Liver (tissue), 9 donors: Measurements from ENCODE around the gene ZGRF1. TPM values are rescaled to one million over a fixed set of nuclear protein-coding genes. Genes with fewer than 3 reads are reported as not detected.

ENCODE experiments used
- DNase-seq: peaks from one replicate; pipeline ENCODE4 v3.0.0-alpha.2; 2017; ENCODE audit warnings: low spot score
- H3K27ac ChIP-seq, 2 donors: one replicate each; pipeline ENCODE4 v1.7.0; 2013; ENCODE audit warnings: inconsistent platforms in 2 of 2, low read length in 2 of 2, control low read depth in 1 of 2, low read depth in 1 of 2, mild to moderate bottlenecking in 1 of 2
- H3K27me3 ChIP-seq, 4 donors: one replicate each; pipeline versions ENCODE4 v1.6.1 to v1.7.0; 2013; ENCODE audit warnings: low read length in 3 of 4, inconsistent platforms in 1 of 4, mild to moderate bottlenecking in 1 of 4, moderate library complexity in 1 of 4; ENCODE audit not compliant: control insufficient read depth in 4 of 4, insufficient read depth in 4 of 4
- H3K36me3 ChIP-seq, 4 donors: one replicate each; pipeline versions ENCODE4 v1.6.1 to v1.7.0; 2013; ENCODE audit warnings: low read length in 3 of 4, mild to moderate bottlenecking in 3 of 4, low read depth in 1 of 4, moderate library complexity in 1 of 4; ENCODE audit not compliant: control insufficient read depth in 4 of 4, insufficient read depth in 3 of 4
- H3K4me1 ChIP-seq, 4 donors: one replicate each; pipeline versions ENCODE4 v1.6.1 to v1.7.0; 2013; ENCODE audit warnings: low read length in 3 of 4, mild to moderate bottlenecking in 3 of 4, moderate library complexity in 1 of 4; ENCODE audit not compliant: control insufficient read depth in 4 of 4, insufficient read depth in 4 of 4
- H3K4me3 ChIP-seq, 3 donors: one replicate each; pipeline versions ENCODE4 v1.6.1 to v1.7.0; 2013; ENCODE audit warnings: low read length in 3 of 3, control low read depth in 1 of 3, low read depth in 1 of 3, mild to moderate bottlenecking in 1 of 3
- H3K9ac ChIP-seq, 2 donors: one replicate each; pipeline ENCODE4 v1.7.0; 2013; ENCODE audit warnings: low read length in 2 of 2, mild to moderate bottlenecking in 2 of 2, moderate library complexity in 2 of 2, control low read depth in 1 of 2, low read depth in 1 of 2
- H3K9me3 ChIP-seq, 4 donors: one replicate each; pipeline versions ENCODE4 v1.6.1 to v1.7.0; 2013; ENCODE audit warnings: low read length in 3 of 4; ENCODE audit not compliant: control insufficient read depth in 4 of 4
- FOXA1 ChIP-seq: IDR thresholded peaks from 2 replicates; pipeline ENCODE4 v1.6.1; 2016; ENCODE audit warnings: antibody characterized with exemption
- FOXA2 ChIP-seq: IDR thresholded peaks from 2 replicates; pipeline ENCODE4 v1.6.1; 2016; ENCODE audit warnings: antibody characterized with exemption
- GABPA ChIP-seq, 2 donors: IDR thresholded peaks in 1 of 2; conservative IDR thresholded peaks in 1 of 2; 2 replicates each; pipeline ENCODE4 v1.6.1; 2016; ENCODE audit warnings: antibody characterized with exemption in 2 of 2, mild to moderate bottlenecking in 1 of 2, moderate library complexity in 1 of 2
- NR2F2 ChIP-seq: IDR thresholded peaks from 2 replicates; pipeline ENCODE4 v1.6.1; 2016; ENCODE audit warnings: antibody characterized with exemption
- RAD21 ChIP-seq, 2 donors: IDR thresholded peaks; 2 replicates each; pipeline ENCODE4 v1.6.1; 2016; ENCODE audit warnings: antibody characterized with exemption in 2 of 2, mild to moderate bottlenecking in 2 of 2
- RXRA ChIP-seq, 2 donors: IDR thresholded peaks; 2 replicates each; pipeline ENCODE4 v1.6.1; 2017 to 2018; ENCODE audit warnings: antibody characterized with exemption in 2 of 2, mild to moderate bottlenecking in 1 of 2
- SP1 ChIP-seq: IDR thresholded peaks from 2 replicates; pipeline ENCODE4 v1.6.1; 2018; ENCODE audit warnings: antibody characterized with exemption, mild to moderate bottlenecking
- TAF1 ChIP-seq: conservative IDR thresholded peaks from 2 replicates; pipeline ENCODE4 v1.6.1; 2016; ENCODE audit warnings: antibody characterized with exemption, mild to moderate bottlenecking
- WGBS: extraction: QIAGEN DNeasy Blood & Tissue Kit; methylation state at CpG from one replicate; pipeline ENCODE4 v1.1.7; 2013; 5-methylcytosine and 5-hydroxymethylcytosine counted together
- polyA plus RNA-seq, 2 donors: library from polyadenylated mRNA; stranded (reverse) in 1 of 2; unstranded in 1 of 2; fragments of 200-250 nt in 1 of 2; fragments of >200 nt in 1 of 2; fragmentation: Nextera tagmentation in 1 of 2; extraction: Ambion mirVana in 1 of 2; gene quantifications; one replicate each; pipeline versions ENCODE4 v1.2.1 to v1.2.3, GENCODE V29; 2013 to 2015
- total RNA-seq, 2 donors: library from RNA; depleted of rRNA; stranded (reverse); fragments of >200 nt; gene quantifications; one replicate each; pipeline ENCODE4 v1.2.3, GENCODE V29; 2014
- TF ChIP-seq, protein P1 (sequence below): IDR thresholded peaks from 2 replicates; pipeline ENCODE4 v1.6.1; 2016; ENCODE audit warnings: antibody characterized with exemption
- TF ChIP-seq, protein P2 (sequence below): fragments of 150-350 bp; IDR thresholded peaks from 2 replicates; pipeline ENCODE4 v1.5.1; 2017; ENCODE audit warnings: improper control_type of control experiment, low read depth, low read length; ENCODE audit not compliant: missing input control
- TF ChIP-seq, protein P3 (sequence below): IDR thresholded peaks from 2 replicates; pipeline ENCODE4 v1.6.1; 2016; ENCODE audit warnings: antibody characterized with exemption, mild to moderate bottlenecking
- TF ChIP-seq, protein P4 (sequence below): IDR thresholded peaks from 2 replicates; pipeline ENCODE4 v1.6.1; 2016; ENCODE audit warnings: antibody characterized with exemption
- TF ChIP-seq, protein P5 (sequence below): IDR thresholded peaks from 2 replicates; pipeline ENCODE4 v1.6.1; 2016; ENCODE audit warnings: antibody characterized with exemption
- donor health status: healthy.
- donor health status: healthy.
- donor health status: healthy.
- donor health status: healthy.
- donor health status: healthy.

Gene ZGRF1
- total and polyA plus RNA-seq, 4 donors: 0.38 to 12.7 (median 2.1) TPM

DNA sequence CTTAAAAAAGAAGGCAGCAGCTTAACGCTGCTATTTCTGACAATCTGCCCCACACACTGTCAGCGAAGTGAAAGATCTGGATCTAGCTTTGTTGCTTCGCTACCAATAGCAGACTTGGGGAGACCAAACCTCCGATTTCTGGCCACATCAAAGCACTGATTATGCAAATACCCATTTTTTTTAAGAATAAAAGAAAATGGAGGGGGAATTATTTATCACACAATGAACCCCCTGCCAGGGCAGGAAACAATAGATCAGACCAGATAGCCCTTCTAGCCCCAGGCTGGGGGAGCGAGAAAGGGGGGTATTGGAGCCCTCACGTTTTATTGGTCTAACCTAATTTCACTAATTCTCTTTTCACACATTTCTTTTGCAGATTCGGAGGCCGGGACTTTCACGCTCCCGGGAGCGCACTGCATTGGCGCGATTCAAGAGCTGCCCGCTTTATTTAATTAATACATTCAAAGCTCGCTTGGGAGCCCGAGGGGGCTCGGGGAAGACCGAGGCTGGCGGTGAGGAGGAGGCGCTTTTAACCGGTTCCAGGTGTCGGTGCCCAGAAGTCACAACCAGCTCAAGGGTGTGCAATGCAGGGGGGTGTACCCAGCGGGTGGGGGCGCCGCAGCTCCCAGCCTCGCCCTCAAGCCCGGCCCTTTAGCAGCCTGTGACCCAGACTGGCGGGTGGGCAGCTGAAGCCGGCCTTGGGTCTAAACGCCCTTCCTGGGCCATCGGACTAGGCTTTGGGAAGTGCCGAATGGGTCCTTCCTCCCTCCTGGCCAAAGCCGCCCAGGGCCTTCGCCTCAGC, 126.2 kb downstream of the ZGRF1 start:
- Histone ChIP-seq H3K4me3 (peak overlapping the region in 1 of 3 donors; percentile 26), H3K4me1 (peaks cover 19 to 36% (median 25%) of the 10 kb centered on the region in 4 donors), H3K27ac (no peak overlapping the region), H3K36me3 (no peaks in the 10 kb centered on the region), H3K9me3 (peaks cover 0 to 2% (median 0%) of the 10 kb centered on the region in 4 donors), H3K9ac (no peak overlapping the region), H3K27me3 (peaks cover 9 to 27% (median 20%) of the 10 kb centered on the region in 4 donors)
- 6% methylated on average over 34 of the region's 34 CpGs for WGBS
- no peak for TF ChIP-seq SP1
- TF ChIP-seq TAF1: no peak
- TF ChIP-seq, protein P1, sequence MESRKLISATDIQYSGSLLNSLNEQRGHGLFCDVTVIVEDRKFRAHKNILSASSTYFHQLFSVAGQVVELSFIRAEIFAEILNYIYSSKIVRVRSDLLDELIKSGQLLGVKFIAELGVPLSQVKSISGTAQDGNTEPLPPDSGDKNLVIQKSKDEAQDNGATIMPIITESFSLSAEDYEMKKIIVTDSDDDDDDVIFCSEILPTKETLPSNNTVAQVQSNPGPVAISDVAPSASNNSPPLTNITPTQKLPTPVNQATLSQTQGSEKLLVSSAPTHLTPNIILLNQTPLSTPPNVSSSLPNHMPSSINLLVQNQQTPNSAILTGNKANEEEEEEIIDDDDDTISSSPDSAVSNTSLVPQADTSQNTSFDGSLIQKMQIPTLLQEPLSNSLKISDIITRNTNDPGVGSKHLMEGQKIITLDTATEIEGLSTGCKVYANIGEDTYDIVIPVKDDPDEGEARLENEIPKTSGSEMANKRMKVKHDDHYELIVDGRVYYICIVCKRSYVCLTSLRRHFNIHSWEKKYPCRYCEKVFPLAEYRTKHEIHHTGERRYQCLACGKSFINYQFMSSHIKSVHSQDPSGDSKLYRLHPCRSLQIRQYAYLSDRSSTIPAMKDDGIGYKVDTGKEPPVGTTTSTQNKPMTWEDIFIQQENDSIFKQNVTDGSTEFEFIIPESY: no peak
- no peak for TF ChIP-seq RXRA (IDR thresholded peaks at IDR 0.05)
- TF ChIP-seq NR2F2: no peak
- TF ChIP-seq FOXA2: no peak
- DNase-seq: no peak

DNA sequence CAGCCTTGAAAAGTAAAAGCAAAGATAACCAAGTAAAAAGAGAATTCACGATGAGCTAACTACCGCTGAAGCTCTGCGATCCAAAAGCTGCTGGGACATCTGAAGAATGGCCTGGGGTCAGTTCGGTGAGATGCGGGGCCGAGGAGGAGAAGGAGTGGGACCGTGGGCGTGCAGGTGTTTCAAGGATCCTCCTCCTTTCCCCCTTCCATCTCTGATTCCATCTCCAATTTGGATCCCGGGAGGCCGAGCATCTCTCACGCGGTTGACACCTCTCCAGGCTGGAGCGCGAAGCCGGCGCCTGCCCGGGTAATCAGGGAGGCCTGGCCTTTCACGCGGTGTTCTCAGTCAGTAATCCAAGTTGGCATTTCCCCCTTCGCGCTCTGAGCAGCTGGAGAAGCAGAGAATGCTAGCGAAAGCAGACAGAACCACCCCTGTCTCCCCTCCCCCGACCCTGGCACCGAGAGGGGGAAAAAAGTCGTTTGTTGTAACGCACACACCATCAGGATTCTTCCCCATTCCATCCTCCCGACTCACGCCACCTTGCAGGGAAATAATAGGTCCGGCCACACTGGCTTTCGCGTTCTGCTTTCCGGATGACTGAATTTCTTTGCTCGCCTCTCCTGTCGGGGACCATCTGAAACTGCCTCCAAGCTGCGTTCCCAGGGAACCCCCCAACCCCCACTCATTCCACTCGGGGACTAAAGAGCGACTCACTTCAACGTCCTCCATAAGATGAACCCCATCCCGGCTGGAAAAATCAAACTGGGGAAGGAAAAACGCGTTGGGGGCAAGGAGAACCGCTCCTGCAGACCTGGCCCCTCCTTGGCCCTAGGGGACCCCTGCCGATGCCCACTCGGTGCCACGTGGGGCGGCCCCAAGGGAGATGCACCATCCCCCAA, 127.2 kb downstream of the ZGRF1 start:
- Histone ChIP-seq H3K9ac (no peak overlapping the region), H3K9me3 (peaks cover 0 to 2% (median 0%) of the 10 kb centered on the region in 4 donors), H3K27me3 (peaks cover 6 to 25% (median 16%) of the 10 kb centered on the region in 4 donors), H3K4me3 (peak overlapping the region in 1 of 3 donors; percentile 26), H3K27ac (no peak overlapping the region), H3K4me1 (peaks cover 10 to 26% (median 17%) of the 10 kb centered on the region in 4 donors), H3K36me3 (no peaks in the 10 kb centered on the region)
- 5% methylated on average over 46 of the region's 46 CpGs for WGBS
- no peak for DNase-seq
- no peak for TF ChIP-seq SP1

DNA sequence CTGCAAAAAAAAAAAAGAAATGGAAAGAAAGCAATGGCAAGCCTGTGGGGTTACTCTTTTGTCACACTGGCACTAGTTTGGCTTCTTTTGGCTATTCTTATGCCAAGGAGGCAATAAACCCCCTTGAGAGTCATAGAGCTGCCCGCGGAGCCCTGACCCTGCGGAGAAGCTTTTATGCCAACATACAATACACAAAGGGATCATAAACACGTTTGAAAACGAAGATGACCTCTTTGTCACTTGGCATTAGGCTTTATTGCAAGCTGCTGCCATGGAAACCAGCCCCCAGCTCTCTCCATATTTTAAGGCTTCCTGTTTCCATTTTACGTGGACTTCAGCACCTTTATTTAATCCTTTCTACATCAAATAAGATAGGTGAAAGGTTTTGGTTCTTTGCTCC, 128.4 kb downstream of the ZGRF1 start:
- H3K36me3 ChIP-seq: no peaks in the 10 kb centered on the region
- no peak overlapping the region for H3K27ac ChIP-seq
- no peak overlapping the region for H3K4me3 ChIP-seq
- peaks cover 5 to 19% (median 13%) of the 10 kb centered on the region in 4 donors for H3K27me3 ChIP-seq
- WGBS: 6% methylated on average over 6 of the region's 6 CpGs
- H3K9ac ChIP-seq: no peak overlapping the region
- H3K9me3 ChIP-seq: peaks cover 0 to 2% (median 0%) of the 10 kb centered on the region in 4 donors
- no peak for DNase-seq
- H3K4me1 ChIP-seq: peaks cover 8 to 21% (median 16%) of the 10 kb centered on the region in 4 donors
- no peak for TF ChIP-seq GABPA (IDR thresholded peaks at IDR 0.05 in 1 of 2, conservative IDR thresholded peaks at IDR 0.05 in 1 of 2)
- TF ChIP-seq, protein P1: no peak
- no peak for TF ChIP-seq RAD21 (IDR thresholded peaks at IDR 0.05)
- TF ChIP-seq, protein P2, sequence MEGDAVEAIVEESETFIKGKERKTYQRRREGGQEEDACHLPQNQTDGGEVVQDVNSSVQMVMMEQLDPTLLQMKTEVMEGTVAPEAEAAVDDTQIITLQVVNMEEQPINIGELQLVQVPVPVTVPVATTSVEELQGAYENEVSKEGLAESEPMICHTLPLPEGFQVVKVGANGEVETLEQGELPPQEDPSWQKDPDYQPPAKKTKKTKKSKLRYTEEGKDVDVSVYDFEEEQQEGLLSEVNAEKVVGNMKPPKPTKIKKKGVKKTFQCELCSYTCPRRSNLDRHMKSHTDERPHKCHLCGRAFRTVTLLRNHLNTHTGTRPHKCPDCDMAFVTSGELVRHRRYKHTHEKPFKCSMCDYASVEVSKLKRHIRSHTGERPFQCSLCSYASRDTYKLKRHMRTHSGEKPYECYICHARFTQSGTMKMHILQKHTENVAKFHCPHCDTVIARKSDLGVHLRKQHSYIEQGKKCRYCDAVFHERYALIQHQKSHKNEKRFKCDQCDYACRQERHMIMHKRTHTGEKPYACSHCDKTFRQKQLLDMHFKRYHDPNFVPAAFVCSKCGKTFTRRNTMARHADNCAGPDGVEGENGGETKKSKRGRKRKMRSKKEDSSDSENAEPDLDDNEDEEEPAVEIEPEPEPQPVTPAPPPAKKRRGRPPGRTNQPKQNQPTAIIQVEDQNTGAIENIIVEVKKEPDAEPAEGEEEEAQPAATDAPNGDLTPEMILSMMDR: no peak
- TF ChIP-seq SP1: no peak
- TF ChIP-seq, protein P3, sequence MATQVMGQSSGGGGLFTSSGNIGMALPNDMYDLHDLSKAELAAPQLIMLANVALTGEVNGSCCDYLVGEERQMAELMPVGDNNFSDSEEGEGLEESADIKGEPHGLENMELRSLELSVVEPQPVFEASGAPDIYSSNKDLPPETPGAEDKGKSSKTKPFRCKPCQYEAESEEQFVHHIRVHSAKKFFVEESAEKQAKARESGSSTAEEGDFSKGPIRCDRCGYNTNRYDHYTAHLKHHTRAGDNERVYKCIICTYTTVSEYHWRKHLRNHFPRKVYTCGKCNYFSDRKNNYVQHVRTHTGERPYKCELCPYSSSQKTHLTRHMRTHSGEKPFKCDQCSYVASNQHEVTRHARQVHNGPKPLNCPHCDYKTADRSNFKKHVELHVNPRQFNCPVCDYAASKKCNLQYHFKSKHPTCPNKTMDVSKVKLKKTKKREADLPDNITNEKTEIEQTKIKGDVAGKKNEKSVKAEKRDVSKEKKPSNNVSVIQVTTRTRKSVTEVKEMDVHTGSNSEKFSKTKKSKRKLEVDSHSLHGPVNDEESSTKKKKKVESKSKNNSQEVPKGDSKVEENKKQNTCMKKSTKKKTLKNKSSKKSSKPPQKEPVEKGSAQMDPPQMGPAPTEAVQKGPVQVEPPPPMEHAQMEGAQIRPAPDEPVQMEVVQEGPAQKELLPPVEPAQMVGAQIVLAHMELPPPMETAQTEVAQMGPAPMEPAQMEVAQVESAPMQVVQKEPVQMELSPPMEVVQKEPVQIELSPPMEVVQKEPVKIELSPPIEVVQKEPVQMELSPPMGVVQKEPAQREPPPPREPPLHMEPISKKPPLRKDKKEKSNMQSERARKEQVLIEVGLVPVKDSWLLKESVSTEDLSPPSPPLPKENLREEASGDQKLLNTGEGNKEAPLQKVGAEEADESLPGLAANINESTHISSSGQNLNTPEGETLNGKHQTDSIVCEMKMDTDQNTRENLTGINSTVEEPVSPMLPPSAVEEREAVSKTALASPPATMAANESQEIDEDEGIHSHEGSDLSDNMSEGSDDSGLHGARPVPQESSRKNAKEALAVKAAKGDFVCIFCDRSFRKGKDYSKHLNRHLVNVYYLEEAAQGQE: no peak
- TF ChIP-seq FOXA1: no peak
- TF ChIP-seq, protein P4, sequence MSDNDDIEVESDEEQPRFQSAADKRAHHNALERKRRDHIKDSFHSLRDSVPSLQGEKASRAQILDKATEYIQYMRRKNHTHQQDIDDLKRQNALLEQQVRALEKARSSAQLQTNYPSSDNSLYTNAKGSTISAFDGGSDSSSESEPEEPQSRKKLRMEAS: no peak
- TF ChIP-seq RXRA (IDR thresholded peaks at IDR 0.05): no peak
- no peak for TF ChIP-seq NR2F2
- TF ChIP-seq, protein P5, sequence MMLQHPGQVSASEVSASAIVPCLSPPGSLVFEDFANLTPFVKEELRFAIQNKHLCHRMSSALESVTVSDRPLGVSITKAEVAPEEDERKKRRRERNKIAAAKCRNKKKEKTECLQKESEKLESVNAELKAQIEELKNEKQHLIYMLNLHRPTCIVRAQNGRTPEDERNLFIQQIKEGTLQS: no peak
